ENCODE results near the gene CTSG.
"Not testable (repeated sequence)": the region's sequence is repeated elsewhere in the genome, so short reads cannot be mapped to it uniquely, and the experiment has no call there.

DNA sequence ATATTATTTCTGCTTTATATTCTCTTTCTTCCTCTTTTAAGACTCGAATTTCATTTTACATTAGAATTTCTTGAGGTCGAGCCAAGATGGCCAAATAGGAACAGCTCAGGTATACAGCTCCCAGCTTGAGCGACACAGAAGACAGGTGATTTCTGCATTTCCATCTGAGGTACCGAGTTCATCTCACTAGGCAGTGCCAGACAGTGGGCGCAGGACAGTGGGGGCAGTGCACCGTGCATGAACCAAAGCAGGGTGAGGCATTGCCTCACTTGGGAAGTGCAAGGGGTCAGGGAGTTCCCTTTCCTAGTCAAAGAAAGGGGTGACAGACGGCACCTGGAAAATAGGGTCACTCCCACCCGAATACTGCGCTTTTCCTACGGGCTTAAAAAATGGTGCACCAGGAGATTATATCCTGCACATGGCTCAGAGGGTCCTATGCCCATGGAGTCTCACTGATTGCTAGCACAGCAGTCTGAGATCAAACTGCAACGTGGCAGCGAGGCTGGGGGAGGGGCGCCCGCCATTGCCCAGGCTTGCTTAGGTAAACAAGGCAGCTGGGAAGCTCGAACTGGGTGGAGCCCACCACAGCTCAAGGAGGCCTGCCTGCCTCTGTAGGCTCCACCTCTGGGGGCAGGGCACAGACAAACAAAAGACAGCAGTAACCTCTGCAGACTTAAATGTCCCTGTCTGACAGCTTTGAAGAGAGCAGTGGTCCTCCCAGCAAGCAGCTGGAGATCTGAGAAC, 50.0 kb downstream of the CTSG start:
- TF ChIP-seq, protein P1, sequence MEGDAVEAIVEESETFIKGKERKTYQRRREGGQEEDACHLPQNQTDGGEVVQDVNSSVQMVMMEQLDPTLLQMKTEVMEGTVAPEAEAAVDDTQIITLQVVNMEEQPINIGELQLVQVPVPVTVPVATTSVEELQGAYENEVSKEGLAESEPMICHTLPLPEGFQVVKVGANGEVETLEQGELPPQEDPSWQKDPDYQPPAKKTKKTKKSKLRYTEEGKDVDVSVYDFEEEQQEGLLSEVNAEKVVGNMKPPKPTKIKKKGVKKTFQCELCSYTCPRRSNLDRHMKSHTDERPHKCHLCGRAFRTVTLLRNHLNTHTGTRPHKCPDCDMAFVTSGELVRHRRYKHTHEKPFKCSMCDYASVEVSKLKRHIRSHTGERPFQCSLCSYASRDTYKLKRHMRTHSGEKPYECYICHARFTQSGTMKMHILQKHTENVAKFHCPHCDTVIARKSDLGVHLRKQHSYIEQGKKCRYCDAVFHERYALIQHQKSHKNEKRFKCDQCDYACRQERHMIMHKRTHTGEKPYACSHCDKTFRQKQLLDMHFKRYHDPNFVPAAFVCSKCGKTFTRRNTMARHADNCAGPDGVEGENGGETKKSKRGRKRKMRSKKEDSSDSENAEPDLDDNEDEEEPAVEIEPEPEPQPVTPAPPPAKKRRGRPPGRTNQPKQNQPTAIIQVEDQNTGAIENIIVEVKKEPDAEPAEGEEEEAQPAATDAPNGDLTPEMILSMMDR (IDR thresholded peaks at IDR 0.05), result not testable (repeated sequence)
- not testable (repeated sequence) for TF ChIP-seq POLR2A (IDR thresholded peaks at IDR 0.05); POLR2AphosphoS5 (IDR thresholded peaks at IDR 0.05); EP300 (IDR thresholded peaks at IDR 0.05; ENCODE audit: low read depth)

All from transverse colon (tissue), 4 donors.